Right atrium auricular region (tissue), 2 donors: Measurements from ENCODE around the gene FMNL2. TPM values are rescaled to one million over a fixed set of nuclear protein-coding genes. Genes with fewer than 3 reads are reported as not detected.

Source experiments
- DNase-seq: peaks from one replicate; pipeline ENCODE4 v3.0.0-alpha.2; 2019; ENCODE audit warnings: low spot score
- H3K27ac ChIP-seq, 2 donors: fragments of 200-600 bp; sonication (generic); 1 replicate in 1 of 2; 2 replicates in 1 of 2; pipeline ENCODE4 v1.5.1; 2016 to 2019
- H3K27me3 ChIP-seq, 2 donors: fragments of 200-600 bp; sonication (generic); one replicate each; pipeline versions ENCODE4 v1.5.1 to v1.6.0; 2017 to 2019
- H3K36me3 ChIP-seq: fragments of 200-600 bp; sonication (generic); one replicate; pipeline ENCODE4 v1.5.1; 2016
- H3K4me1 ChIP-seq, 2 donors: fragments of 200-600 bp; sonication (generic); one replicate each; pipeline versions ENCODE4 v1.5.1 to v1.6.0; 2017 to 2019
- H3K4me3 ChIP-seq, 2 donors: fragments of 200-600 bp; sonication (generic); 1 replicate in 1 of 2; 2 replicates in 1 of 2; pipeline ENCODE4 v1.5.1; 2017 to 2019; ENCODE audit warnings: mild to moderate bottlenecking in 1 of 2, moderate library complexity in 1 of 2
- H3K9me3 ChIP-seq, 2 donors: fragments of 200-600 bp; sonication (generic); one replicate each; pipeline ENCODE4 v1.5.1; 2019
- CTCF ChIP-seq, 2 donors: fragments of 200-600 bp; sonication (generic); IDR thresholded peaks; one replicate each; pipeline ENCODE4 v1.5.1; 2019; ENCODE audit warnings: antibody characterized with exemption in 2 of 2
- total RNA-seq, 2 donors: library from RNA; depleted of rRNA; stranded (reverse); fragments of >200 nt; gene quantifications; one replicate each; pipeline ENCODE4 v1.1.0, GENCODE V29; 2016

Gene FMNL2
- total RNA-seq, 2 donors from 2014 or later, result 6.0 to 11.5 TPM

- no peak overlapping the region for H3K27ac ChIP-seq
- no peak for TF ChIP-seq CTCF (IDR thresholded peaks at IDR 0.05)
- H3K27me3 ChIP-seq, result no peaks in the 10 kb centered on the region
- no peak overlapping the region for H3K4me3 ChIP-seq
- no peaks in the 10 kb centered on the region for H3K36me3 ChIP-seq
- DNase-seq, result no peak
- H3K4me1 ChIP-seq, result peaks cover 0 to 14% of the 10 kb centered on the region in 2 donors
- no peaks in the 10 kb centered on the region for H3K9me3 ChIP-seq
Observed at GRCh38 chr2:152529420-152530115, 194.6 kb downstream of the FMNL2 start.

GRCh38 chr2:152532241-152532640, 197.3 kb downstream of the FMNL2 start:
- H3K27ac ChIP-seq, result no peak overlapping the region
- DNase-seq, result no peak
- H3K9me3 ChIP-seq, result no peaks in the 10 kb centered on the region
- no peaks in the 10 kb centered on the region for H3K27me3 ChIP-seq
- no peak overlapping the region for H3K4me3 ChIP-seq
- H3K36me3 ChIP-seq, result no peaks in the 10 kb centered on the region
- no peak for TF ChIP-seq CTCF (IDR thresholded peaks at IDR 0.05)
- no peaks in the 10 kb centered on the region for H3K4me1 ChIP-seq

- H3K27ac ChIP-seq, result peak overlapping the region in 1 of 2 donors; percentile 24
Observed at GRCh38 chr2:152534460-152535135, 199.6 kb downstream of the FMNL2 start.

GRCh38 chr2:152537081-152537651, 202.2 kb downstream of the FMNL2 start:
- no peak for TF ChIP-seq CTCF (IDR thresholded peaks at IDR 0.05)
- Histone ChIP-seq H3K27me3 (no peaks in the 10 kb centered on the region), H3K27ac (no peak overlapping the region), H3K36me3 (no peaks in the 10 kb centered on the region), H3K4me1 (no peaks in the 10 kb centered on the region), H3K9me3 (no peaks in the 10 kb centered on the region), H3K4me3 (no peak overlapping the region)
- no peak for DNase-seq

More at GRCh38 chr2:152534460-152535135, 199.6 kb downstream of the FMNL2 start:
- H3K27me3 ChIP-seq, result no peaks in the 10 kb centered on the region
- H3K4me3 ChIP-seq, result no peak overlapping the region
- DNase-seq, result no peak
- H3K36me3 ChIP-seq, result no peaks in the 10 kb centered on the region
- no peak for TF ChIP-seq CTCF (IDR thresholded peaks at IDR 0.05)
- H3K9me3 ChIP-seq, result no peaks in the 10 kb centered on the region
- no peaks in the 10 kb centered on the region for H3K4me1 ChIP-seq

GRCh38 chr2:152539424-152539823, 204.4 kb downstream of the FMNL2 start:
- no peaks in the 10 kb centered on the region for H3K9me3 ChIP-seq
- H3K4me3 ChIP-seq, result no peak overlapping the region
- no peak for DNase-seq
- no peaks in the 10 kb centered on the region for H3K27me3 ChIP-seq
- no peak overlapping the region for H3K27ac ChIP-seq
- H3K36me3 ChIP-seq, result peaks cover 6% of the 10 kb centered on the region
- TF ChIP-seq CTCF (IDR thresholded peaks at IDR 0.05), result no peak
- H3K4me1 ChIP-seq, result no peaks in the 10 kb centered on the region
